GM18870 (cell line): ENCODE results near the gene PYGO1.
"Not testable (repeated sequence)": the region's sequence is repeated elsewhere in the genome, so short reads cannot be mapped to it uniquely, and the experiment has no call there.

Experiments
- ATAC-seq: cut with Tn5 transposase; IDR thresholded peaks from one replicate; pipeline ENCODE4 v1.9.1; 2021; ENCODE audit warnings: moderate library complexity; ENCODE audit not compliant: unreplicated experiment

The PYGO1 gene

DNA sequence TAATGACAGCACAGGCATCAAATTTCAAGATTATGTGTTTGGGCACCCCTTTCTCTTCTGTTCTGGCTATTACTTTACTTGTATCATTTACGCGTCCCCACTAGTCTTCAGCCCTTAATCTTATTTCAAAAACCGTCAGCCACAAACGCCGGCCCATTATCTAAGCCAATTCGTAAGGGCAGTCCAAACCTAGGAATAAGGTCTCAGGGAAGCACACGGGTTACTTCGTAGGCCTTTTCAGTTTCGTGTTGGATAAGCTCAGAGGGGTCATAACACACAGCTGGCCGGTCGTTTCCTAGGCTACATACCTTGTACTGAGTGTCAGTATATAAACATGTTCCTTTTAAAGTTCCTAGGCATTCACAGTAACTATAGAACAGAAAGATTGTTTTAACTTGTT lies 75.0 kb downstream of the PYGO1 start:
- no peak for ATAC-seq

DNA sequence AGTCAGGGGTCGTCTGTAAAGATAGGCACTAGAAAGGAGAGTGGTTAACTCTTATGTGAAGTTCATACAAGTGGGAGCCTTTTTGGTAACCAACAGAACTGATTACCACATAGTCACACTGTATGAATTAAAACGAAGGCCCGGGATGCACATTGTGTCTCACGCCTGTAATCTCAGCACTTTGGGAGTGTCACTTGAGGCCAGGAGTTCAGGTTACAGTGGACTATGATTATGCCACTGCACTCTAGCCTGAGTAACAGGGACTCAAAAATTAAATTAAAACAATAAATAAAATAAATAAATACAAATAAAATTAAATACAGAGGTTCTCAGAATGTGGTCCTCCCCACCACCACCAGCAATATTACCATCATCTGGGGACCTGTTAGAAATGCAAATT lies 80.6 kb downstream of the PYGO1 start:
- ATAC-seq, result no peak

DNA sequence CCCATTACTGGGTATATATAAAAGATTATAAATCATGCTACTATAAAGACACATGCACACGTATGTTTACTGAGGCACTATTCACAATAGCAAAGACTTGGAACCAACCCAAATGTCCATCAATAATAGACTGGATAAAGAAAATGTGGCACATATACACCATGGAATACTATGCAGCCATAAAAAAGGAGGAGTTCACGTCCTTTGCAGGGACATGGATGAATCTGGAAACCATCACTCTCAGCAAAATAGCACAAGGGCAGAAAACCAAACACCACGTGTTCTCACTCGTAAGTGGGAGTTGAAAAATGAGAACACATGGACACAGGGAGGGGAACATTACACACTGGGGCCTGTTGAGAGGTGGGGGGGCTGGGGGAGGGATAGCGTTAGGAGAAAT lies 82.7 kb downstream of the PYGO1 start:
- not testable (repeated sequence) for ATAC-seq

DNA sequence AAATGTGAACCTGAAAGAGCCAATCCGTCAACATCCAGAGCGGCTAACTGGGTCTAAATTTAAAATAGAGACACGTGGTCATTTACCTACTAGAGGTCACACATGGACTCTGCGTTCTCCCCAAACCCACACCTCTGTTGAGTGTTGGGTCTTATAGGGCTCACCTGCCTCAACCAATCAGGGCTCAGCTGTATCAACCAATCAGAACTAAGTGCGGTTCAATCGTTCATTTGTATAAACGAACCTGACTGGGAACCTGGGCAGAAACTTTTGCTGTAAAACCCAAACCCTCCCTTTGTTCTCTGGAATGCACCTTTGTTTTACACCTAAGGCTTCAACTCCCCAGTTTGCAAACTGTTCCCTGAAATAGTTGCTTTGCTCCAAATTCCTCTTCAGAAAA lies 89.0 kb downstream of the PYGO1 start:
- ATAC-seq, result no peak

DNA sequence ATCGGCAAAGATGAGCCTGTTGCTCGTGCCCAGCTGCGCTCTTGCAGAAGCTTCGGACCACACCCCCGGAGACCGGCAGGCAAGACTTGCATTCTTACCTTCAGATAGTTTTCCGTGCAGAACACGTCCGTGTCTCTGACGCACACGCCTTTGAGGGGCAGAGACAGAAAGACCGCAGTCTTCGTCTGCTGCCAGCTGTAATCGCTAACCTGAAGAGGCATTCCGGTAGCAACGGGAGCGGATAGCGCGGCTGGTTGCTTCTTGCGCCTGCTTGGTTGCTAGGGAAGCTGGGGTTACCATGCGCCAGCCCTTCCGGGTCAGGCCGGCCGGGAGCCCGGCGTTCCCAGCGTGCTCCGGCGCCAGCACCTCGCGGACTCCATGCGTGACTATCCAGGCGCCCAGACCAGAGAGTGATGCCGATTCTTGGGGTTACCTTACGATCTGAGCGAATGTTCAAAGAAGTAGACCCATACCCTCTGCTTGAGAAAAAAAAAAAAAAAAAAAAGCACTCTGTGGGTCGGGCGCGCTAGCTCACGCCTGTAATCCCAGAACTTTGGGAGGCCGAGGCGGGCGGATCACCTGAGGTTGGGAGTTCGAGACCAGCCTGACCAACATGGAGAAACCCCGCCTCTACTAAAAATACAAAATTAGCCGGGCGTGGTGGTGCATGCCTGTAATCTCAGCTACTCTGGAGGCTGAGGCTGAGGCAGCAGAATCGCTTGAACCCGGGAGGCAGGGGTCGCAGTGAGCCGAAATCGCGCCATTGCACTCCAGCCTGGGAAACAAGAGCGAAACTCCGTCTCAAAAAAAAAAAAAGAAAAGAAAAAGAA lies 89.8 kb downstream of the PYGO1 start:
- peak; percentile 96 for ATAC-seq

DNA sequence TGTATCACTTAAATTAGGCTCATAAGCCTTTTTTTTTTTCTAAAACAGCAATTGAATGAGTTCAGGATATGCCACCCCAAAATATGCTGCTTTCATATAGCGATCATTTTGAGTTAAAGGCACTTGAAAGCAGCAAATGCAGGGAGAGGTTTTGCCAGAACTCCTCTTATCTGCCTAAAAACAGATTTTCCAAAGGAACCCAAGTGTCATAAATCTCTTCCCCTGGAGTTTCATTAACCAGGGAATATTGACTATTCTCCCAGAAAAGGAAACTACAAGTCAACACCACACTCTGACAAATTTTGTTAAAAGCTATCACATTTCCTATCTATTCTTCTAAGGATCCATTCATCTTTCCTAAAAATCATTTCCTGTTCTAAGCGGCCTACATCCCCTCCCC lies 91.4 kb downstream of the PYGO1 start:
- ATAC-seq, result no peak

DNA sequence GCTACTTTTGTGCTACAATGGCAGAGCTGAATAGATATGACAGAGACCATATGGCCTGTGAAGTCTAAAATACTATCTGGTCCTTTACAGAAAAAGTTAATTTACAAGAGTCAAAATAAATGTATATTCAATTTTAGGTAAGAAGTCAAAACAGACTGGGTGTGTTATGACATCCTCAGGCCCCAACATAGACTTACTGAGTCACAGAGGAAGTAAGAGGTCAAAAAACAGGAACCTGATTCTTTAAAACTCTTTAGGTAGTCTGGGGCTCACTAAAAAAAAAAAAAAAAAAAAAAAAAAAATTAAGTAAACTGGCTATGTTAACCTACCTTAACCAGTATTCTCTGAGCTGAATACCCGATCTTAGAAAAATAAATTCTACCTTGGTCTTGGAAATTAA lies 93.2 kb downstream of the PYGO1 start:
- ATAC-seq, result no peak

DNA sequence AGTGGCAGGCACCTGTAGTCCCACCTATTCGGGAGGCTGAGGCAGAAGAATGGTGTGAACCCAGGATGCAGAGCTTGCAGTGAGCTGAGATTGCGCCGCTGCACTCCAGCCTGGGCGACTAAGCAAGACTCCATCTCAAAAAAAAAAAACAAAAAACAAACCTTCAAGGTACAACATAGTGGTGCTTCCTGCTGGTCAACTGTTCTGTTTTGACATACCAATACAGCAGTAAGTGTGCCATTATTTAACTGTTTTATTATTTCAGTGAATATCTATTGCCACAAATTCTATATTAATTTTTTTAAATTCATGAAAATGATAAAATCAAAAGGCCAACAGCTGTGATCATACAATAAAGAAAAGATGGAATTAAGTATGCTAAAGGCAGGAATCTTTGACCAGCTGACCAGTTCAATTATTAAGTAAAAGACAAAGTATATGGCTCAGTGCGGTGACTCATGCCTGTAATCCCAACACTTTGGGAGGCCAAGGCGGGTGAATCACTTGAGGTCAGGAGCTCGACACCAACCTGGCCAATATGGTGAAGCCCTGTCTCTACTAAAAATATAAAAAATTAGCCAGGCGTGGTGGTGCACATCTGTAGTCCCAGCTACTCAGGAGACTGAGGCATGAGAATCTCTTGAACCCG lies 99.1 kb downstream of the PYGO1 start:
- not testable (repeated sequence) for ATAC-seq
